Limb (tissue), 2 donors: Measurements from ENCODE around the gene CSNK1G1.
"Not testable (repeated sequence)": the region's sequence is repeated elsewhere in the genome, so short reads cannot be mapped to it uniquely, and the experiment has no call there.

Experiments used
- DNase-seq, 2 donors: peaks; one replicate each; pipeline ENCODE4 v3.0.0-alpha.2; 2016; ENCODE audit errors: extremely low spot score in 2 of 2

Gene CSNK1G1

DNA sequence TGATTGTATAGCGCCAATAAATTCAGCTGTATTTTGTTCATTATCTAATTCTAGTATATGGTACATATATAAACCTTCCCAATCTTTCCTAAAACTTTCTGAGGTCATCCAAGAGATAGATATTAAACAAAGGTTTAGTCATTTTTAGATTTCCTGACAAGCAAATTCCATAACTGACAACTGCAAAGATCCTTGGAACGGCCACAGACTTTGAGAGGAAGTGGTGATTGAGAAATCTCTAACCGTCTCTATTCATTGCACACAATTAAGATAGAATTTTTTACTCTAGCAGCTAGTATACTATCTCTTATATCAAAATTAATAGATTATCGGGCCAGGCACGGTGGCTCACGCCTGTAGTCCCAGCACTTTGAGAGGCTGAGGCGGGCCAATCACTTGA is 4.7 kb downstream of the CSNK1G1 start:
- no peak for DNase-seq

DNA sequence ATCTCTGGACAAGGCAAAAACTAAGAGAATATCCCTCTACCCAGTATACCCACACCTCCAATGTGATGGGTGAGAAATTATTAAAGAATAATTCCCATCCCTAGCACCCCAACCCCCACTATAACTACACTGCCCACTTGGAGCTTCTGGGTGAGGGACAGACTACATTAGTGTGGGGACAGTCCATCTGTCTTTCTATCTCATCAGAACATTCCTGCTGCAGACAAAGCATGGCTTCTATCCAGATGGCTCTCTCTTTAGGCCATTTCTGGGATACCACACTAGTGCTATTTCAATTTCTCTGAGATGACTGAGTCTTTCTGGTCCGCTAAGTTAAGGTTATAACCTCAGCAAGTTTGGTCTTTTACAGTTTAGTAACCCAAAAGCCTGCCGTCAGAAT is 6.6 kb downstream of the CSNK1G1 start:
- no peak for DNase-seq

DNA sequence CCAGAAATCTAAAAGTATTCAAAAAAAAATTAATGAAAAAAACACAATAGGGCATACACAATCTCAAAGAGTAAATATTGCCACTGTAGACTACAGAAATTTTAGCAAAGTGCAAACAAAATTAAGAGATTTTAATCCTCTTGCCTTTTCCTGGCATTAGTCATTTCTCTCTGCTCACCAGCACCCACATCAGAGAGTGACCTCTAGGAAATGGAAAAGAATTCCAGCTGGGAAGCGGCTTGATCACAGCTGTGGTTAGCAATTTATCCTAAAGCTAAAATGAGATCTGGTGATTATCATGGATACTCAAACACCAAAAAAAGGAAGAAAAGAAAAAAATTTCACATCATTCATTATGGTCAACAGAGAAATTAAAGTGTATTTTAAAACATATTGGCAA is 7.5 kb downstream of the CSNK1G1 start:
- DNase-seq: no peak

DNA sequence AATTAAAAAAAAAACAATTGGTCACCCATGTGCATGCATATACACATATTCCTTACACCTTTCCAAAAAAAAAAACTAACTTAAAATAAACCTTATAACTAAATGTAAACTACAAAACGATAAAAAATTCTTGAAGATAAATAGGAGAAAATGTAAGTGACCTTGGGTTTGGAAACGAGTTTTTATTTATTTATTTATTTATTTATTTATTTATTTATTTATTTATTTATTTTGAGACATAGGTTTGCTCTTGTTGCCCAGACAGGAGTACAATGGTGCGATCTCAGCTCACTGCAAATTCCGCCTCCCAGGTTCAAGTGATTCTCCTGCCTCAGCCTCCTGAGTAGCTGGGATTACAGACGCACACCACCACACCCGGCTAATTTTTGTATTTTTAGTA is 9.7 kb downstream of the CSNK1G1 start:
- not testable (repeated sequence) for DNase-seq

DNA sequence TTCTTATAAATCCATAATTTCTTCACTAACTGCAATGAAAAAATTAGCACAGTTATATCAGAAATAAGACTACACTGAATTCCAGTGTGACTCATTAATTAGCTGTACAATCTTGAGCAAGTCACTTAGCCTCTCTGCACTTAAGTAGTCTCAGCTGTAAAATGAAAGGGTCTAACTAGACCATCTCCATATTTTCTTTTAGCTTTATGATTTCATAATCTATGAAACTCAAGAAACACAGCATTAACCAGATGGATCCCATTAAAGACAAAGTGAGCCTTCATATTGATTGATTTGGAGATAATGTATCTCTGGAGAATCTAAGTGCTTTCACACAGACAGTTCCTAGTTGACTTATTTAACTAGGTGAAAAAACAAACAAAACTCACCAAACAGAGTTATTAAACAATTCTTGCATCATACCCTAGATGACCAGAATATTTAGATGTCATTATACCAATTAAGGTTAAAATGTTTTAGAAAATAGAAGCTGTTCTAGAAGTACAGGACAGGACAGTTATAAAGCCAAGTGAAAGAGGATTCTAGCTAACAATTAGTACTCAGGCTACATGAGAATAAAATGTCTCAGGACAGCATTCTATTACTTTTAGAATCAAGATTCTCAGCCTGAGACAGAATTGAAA is 11.2 kb downstream of the CSNK1G1 start:
- no peak for DNase-seq

DNA sequence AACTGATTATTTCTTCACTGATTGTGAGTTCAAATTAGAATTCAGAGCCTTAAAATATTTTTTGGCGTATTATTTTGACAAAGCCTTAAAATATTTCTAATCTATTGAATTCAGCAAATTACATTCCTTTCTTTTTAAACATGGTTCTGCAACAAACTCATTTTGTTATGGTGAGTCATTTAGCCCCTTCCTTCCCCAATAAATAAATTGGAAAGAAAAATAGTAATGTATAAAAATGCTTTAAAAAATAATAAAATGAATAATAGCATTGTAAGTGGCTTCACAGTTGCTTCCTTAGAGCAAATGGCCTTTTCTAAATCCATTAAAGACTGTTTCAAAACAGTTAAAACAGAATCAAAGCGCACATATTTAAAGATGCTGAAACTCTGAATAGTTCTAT is 12.1 kb downstream of the CSNK1G1 start:
- DNase-seq: no peak

DNA sequence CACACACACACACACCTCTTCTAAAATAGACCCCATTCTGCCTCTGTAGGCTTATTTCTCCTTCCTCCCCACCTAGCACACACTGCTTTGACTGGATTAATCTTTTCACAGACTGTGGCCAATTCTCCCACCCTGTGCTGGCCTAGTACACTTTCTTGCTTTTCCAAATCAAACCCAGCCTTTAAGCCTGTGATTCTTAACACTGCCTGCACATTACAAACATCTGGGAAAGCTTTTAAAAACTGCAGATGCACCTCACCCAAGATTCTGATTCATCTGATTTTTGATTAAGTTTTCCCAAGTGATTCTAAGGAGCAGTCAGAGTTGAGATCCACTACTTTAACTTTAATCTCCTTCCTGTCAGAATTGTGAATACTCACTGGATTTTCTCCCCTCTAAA is 12.8 kb downstream of the CSNK1G1 start:
- DNase-seq: no peak

DNA sequence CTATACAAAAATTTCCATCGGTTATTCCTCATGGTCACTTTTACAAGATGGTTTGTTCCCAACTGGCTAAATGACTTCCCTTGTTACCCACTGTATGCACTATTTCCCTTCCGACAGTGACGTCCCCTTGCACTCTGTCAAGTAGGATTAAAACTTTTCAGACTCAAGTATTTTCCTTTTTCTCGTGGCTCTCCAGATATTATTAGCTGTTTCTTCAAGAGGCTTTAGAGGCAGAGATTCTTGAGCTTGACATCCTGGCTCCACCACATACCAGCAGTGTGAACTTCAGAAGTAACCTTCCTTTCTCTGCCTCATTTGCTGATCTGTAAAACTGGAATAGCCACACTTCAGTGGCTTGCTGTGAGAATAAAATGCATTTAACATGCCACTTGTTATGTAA is 14.0 kb downstream of the CSNK1G1 start:
- no peak for DNase-seq

DNA sequence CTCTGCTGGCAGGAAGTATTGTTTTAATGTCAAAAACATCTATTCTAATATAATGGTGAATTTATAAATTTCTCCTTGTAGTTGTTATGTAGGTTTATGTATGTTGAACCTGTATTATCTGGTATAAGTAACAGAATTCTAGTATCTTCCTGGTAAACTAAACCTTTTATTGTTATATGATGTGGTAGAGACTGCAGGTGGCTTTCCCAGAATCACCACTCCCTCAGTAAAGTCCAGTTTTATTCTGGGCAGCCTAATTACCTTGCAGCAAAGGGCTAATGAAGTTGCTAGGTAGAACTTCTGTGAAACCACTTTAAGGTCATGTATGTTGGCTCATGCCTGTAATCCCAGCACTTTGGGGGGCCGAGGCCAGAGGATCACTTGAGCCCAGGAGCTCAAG is 15.6 kb downstream of the CSNK1G1 start:
- no peak for DNase-seq

DNA sequence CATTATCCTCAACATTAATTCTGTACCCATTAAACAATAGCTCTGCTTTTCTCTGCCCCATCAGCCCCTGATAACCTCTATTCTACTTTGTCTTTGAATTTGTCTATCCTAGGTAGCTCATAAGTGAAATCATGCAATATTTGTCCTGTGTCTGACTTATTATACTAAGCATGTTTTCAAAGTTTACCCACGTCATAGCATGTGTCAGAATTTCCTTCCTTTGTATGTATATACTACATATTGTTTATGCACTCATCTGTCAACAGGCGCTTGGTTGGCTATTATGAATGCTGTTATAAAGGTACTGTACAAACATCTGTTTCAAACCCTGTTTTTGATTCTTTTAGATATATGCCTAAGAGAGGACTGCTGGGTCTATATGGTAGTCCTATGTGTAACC is 18.2 kb downstream of the CSNK1G1 start:
- no peak for DNase-seq

DNA sequence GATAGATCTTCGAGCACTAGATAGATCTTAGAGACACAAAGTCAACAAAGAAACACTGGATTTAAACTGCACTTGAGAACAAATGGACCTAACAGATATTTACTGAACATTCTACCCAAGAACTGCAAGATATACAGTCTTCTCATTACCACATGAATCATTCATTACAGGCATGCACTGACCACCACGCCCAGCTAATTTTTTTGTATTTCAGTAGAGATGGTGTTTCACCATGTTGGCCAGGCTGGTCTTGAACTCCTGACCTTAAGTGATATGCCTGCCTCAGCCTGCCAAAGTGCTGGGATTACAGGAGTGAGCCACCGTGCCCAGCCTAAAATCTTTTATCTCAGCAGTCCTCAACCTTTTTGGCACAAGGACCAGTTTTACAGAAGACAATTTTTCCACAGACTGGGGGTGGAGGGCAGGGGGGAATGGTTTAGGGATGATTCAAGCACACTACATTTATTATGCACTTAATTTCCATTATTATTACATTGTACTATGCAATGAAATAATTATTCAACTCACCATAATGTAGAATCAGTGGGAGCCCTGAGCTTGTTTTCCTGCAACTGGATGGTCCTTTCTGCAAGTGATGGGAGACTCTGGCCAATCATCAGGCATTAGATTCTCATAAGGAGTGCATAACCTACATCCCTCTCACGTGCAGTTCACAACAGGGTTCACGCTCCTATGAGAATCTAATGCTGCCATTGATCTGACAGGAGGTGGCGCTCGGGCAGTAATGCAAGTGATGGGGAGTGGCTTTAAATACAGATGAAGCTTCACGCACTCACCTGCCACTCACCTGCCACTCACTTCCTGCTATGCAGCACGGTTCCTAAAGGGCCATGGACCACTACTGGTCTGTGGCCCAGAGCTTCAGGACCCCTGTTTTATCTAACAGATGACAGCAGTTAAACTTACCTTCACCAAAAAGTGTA is 21.7 kb downstream of the CSNK1G1 start:
- no peak for DNase-seq

DNA sequence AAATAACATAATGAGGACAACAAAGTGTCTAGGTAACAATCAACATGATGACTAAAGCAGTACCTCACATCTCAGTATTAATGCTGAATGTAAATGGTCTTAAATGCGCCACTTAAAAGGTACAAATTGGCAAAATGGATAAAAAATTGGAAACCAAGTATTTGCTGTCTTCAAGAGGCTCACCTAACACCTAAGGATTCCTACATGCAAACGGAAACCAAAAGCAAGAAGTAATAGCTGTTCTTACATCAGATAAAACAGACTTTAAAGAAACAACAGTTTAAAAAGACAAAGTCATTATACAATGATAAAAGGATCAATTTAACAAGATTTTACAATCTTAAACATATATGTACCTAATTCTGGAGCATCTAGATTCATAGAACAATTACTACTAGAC is 22.5 kb downstream of the CSNK1G1 start:
- no peak for DNase-seq

DNA sequence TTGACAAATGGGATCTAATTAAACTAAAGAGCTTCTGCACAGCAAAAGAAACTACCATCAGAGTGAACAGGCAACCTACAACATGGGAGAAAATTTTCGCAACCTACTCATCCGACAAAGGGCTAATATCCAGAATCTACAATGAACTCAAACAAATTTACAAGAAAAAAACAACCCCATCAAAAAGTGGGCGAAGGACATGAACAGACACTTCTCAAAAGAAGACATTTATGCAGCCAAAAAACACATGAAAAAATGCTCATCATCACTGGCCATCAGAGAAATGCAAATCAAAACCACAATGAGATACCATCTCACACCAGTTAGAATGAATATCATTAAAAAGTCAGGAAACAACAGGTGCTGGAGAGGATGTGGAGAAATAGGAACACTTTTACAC is 24.3 kb downstream of the CSNK1G1 start:
- not testable (repeated sequence) for DNase-seq

DNA sequence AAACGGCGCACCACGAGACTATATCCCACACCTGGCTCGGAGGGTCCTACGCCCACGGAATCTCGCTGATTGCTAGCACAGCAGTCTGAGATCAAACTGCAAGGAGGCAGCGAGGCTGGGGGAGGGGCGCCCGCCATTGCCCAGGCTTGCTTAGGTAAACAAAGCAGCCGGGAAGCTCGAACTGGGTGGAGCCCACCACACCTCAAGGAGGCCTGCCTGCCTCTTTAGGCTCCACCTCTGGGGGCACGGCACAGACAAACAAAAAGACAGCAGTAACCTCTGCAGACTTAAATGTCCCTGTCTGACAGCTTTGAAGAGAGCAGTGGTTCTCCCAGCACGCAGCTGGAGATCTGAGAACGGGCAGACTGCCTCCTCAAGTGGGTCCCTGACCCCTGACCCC is 29.0 kb downstream of the CSNK1G1 start:
- not testable (repeated sequence) for DNase-seq

DNA sequence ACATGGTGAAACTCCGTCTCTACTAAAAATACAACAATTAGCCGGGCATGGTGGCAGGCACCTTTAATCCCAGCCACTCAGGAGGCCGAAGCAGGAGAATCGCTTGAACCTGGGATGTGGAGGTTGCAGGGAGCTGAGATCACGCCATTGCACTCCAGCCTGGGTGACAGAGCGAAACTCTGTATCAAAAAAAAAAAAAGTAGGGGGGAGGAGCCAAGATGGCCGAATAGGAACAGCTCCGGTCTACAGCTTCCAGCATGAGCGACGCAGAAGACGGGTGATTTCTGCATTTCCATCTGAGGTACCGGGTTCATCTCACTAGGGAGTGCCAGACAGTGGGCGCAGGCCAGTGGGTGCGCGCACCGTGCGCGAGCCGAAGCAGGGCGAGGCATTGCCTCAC is 29.5 kb downstream of the CSNK1G1 start:
- DNase-seq: not testable (repeated sequence)

DNA sequence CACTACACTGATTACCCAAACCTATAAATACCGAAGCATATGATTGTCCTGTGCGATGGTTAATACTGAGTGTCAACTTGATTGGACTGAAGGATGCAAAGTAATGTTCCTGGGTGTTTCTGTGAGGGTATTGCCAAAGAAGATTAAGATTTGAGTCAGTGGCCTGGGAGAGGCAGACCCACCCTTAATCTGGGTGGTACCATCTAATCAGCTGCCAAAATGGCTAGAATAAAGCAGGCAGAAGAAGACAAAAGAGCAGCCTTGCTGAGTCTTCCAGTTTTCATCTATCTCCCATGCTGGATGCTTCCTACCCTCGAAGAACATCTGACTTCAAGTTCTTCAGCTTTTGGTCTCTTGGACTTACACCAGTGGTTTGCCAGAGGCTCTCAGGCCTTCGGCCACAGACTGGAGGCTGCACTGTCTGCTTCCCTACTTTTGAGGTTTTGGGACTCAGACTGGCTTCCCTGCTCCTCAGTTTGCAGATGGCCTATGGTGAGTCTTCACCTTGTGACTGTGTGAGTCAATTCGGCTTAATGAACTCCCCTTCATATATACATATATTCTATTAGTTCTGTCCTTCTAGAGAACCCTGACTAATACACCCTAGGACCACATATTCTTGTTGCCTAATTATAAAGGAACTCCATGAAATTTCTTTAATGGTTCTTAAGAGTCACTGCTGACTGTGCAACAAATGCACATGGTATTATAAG is 31.7 kb downstream of the CSNK1G1 start:
- no peak for DNase-seq

DNA sequence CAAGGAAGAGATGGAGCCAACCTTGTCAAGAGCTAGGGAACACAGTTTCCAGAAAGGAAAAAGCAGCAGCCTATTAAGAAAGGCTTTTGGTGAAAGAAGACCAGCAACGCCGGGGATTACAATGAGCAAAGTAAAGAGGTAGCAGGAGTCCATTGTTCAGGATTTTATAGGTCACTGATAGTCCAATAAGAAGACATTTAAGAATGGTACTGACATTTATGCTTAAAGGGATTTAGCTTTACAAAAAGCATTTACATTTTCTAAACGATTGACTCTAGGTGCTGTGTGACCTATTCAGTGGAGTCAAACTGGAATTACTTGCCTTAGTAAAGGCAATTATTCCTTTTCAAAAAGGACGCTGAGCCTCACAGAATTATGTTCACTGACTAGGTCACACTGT is 40.8 kb downstream of the CSNK1G1 start:
- DNase-seq: no peak

DNA sequence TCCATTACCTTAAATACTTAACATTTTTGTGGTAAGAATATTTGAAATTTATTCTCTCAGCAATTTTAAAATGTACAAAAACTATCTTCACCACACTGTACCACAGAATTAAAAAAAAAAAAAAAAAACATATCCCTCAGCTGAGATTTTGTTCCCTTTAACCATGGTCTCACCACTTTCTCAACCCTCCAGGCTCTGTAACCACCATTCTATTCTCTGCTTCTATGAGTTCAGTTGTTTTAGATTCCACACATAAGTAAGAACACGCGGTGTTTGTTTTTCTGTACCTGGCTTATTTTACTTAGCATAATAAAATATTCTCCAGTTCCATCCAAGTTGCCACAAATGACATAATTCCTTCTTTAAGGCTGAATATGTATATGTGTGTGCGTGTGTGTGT is 41.5 kb downstream of the CSNK1G1 start:
- DNase-seq: no peak

DNA sequence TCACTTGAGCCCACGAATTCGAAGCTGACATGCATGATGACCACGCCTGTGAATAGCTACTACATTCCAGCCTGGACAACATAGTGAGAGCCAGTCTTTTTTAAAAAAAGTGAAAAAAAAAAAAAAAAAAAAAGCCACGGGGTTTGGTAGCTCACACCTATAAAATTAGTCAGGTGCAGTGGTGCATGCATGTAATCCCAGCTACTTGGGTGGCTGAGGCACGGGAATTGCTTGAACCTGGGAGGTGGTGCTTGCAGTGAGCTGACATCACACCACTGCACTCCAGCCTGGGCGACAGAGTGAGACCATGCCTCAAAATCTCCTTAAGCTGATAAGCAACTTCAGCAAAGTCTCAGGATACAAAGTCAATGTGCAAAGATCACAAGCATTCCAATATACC is 44.4 kb downstream of the CSNK1G1 start:
- DNase-seq: no peak

DNA sequence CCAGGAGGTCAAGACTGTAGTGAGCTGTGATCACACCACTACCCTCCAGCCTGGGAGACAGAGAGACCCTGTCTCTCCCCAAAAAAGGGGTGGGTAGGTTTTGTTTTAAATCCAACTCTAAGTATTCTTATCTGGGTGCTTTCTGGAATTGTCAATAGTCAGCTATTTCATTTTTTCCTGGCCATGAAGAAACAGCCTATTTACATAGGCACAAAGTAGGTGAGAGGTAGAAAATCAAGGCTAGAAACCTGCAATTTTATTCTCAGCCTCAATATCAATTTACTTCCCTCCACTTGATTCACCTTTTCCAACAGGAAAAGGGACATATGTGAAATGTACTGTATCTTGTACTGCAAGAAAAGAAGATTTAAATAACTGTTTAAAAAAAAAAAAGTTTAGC is 45.9 kb downstream of the CSNK1G1 start:
- DNase-seq: no peak

DNA sequence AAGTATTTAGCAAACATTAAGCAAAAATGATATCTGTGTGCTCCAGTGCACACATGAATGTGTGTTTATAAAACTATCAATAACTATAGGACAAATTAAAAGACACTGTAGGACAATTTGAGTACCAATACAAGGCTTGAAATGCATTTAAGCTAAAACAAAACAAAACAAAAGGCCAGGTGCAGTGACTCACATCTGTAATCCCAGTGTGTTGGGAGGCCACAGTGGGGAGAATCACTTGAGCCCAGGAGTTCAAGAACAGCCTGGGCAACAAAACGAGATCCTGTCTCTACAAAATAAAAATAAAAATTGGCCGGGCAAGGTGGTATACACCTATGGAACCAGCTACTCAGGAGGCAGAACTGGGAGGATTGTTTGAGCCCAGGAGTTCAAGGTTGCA is 50.7 kb downstream of the CSNK1G1 start:
- no peak for DNase-seq

DNA sequence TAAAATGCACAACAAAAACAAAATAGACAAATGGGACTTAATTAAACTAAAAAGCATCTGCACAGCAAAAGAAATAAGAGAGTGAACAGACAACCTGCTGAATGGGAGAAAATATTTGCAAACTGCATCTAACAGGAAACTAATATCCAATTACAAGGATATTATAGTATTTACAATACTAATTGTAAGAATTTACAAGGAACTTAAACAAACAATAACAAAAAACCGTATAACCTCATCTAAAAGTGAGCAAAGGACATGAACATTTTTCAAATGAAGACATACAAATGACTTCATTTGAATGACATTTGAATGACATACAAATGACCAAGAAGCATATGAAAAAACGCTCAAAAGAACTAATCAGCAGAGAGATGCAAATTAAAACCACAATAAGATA is 66.4 kb downstream of the CSNK1G1 start:
- DNase-seq: no peak
